Activated B cell treated with CpG ODN at 0.5 μM for 24 hours (primary cell): ENCODE measurements around the gene GABRG3. TPM values are rescaled to one million over a fixed set of nuclear protein-coding genes. Genes with fewer than 3 reads are reported as not detected.

Experiments used
- ATAC-seq: fragments of 200-7000 bp; cut with Tn5 transposase; one replicate; pipeline ENCODE4 v1.10.0; 2021; ENCODE audit warnings: low read depth, mild to moderate bottlenecking, moderate library complexity
- CTCF ChIA-PET: fragments of 350-600 bp; sonication (Branson Sonifier 250); formaldehyde crosslinking; loops from one replicate; lab custom pipeline; 2021; ENCODE audit warnings: antibody characterized with exemption; lab: Charles Lee
- POLR2A ChIA-PET: fragments of 350-600 bp; sonication (Branson Sonifier 250); formaldehyde crosslinking; loops from one replicate; lab custom pipeline; 2021; ENCODE audit warnings: antibody characterized with exemption; lab: Charles Lee
- DNase-seq: peaks from one replicate; pipeline ENCODE4 v3.0.0; 2022
- H3K27ac Mint-ChIP-seq: one replicate; pipeline ENCODE4 v1.8.0; 2020; ENCODE audit warnings: mixed read lengths
- H3K27me3 Mint-ChIP-seq: one replicate; pipeline ENCODE4 v1.8.0; 2021; ENCODE audit warnings: mixed read lengths
- H3K36me3 Mint-ChIP-seq: one replicate; pipeline ENCODE4 v1.8.0; 2021; ENCODE audit warnings: low read depth, mixed read lengths
- H3K4me1 Mint-ChIP-seq: one replicate; pipeline ENCODE4 v1.8.0; 2021; ENCODE audit warnings: mixed read lengths
- H3K4me3 Mint-ChIP-seq: one replicate; pipeline ENCODE4 v1.8.0; 2020; ENCODE audit warnings: mild to moderate bottlenecking, mixed read lengths
- H3K9me3 Mint-ChIP-seq: one replicate; pipeline ENCODE4 v1.8.0; 2020; ENCODE audit warnings: mixed read lengths
- intact Hi-C: fragments of 100-400 bp; cut with micrococcal nuclease; formaldehyde crosslinking; loops from one replicate; pipeline ENCODE4 v1.15.1; 2024
- total RNA-seq: library from RNA; stranded (reverse); gene quantifications from 2 replicates; pipeline ENCODE4 v1.2.3, GENCODE V29; 2022
- TF ChIP-seq, protein P1 (sequence below): fragments of 200-600 bp; IDR thresholded peaks from one replicate; pipeline ENCODE4 v1.8.0; 2022; ENCODE audit warnings: antibody characterized with exemption, mild to moderate bottlenecking

GABRG3 gene
- total RNA-seq, 1 donor from 2014 or later: not detected

DNA sequence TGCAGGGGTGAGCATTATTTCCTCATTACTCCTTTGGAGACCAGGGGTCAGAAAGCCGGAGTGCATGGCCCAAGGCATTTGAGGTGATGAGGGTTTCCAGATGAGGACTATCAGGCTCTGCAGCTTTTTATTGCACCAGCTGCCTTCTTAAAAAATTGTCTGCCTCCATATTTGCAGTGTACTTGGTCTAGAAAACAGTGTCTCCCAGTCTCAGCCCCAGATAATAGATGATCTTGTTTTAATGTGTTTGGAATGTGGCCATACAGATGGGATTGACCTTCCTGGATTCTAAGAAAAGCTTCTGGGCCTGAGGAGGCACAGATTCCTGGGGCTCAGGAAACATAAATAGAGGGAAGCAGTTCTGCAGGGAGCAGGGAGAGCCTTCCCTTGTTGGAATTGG is 123.3 kb downstream of the GABRG3 start:
- ChIA-PET POLR2A (no interaction called here), CTCF (no interaction called here)
- Mint-ChIP-seq H3K27ac (no peak overlapping the region), H3K9me3 (peaks cover 10% of the 10 kb centered on the region), H3K36me3 (no peaks in the 10 kb centered on the region), H3K27me3 (no peaks in the 10 kb centered on the region), H3K4me1 (no peaks in the 10 kb centered on the region), H3K4me3 (no peak overlapping the region)
- ATAC-seq (no peak), DNase-seq (no peak)
- intact Hi-C loops: no loop called here
- TF ChIP-seq, protein P1, sequence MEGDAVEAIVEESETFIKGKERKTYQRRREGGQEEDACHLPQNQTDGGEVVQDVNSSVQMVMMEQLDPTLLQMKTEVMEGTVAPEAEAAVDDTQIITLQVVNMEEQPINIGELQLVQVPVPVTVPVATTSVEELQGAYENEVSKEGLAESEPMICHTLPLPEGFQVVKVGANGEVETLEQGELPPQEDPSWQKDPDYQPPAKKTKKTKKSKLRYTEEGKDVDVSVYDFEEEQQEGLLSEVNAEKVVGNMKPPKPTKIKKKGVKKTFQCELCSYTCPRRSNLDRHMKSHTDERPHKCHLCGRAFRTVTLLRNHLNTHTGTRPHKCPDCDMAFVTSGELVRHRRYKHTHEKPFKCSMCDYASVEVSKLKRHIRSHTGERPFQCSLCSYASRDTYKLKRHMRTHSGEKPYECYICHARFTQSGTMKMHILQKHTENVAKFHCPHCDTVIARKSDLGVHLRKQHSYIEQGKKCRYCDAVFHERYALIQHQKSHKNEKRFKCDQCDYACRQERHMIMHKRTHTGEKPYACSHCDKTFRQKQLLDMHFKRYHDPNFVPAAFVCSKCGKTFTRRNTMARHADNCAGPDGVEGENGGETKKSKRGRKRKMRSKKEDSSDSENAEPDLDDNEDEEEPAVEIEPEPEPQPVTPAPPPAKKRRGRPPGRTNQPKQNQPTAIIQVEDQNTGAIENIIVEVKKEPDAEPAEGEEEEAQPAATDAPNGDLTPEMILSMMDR: no peak

DNA sequence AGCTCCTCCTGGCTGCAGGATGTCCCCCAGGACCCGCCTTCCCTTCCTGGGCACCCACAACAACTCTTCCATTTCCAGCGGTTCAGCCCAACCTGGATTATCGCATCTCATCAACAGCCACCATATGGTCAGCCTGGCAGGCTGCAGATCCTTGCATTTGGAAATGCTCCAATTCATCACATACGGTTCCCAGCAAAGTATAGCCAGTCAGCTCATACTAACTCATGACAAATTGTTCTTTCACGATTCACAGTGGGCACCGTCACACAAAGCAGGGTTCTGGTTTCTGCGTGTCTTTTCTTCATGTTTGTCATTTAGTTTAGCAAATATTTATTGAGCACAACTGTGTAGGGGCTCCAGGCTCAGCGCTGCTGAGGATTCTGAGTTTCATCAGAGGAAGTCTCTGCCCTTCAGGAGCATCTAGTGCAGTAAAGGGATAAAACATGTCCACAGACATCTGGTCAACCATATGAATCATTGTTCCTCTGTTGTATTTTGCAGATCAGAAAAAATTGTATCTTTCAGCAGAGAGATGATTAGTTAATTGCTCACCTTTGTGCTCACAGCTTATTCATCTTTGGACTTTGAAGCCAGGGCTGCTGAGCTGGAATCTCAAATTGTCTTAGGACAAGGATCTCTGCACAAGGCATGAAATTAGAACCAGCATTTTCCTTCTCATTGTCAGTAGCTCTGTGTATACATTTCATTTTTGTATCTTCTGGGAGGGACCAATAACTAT is 125.1 kb downstream of the GABRG3 start:
- TF ChIP-seq, protein P1: no peak
- ATAC-seq: no peak

DNA sequence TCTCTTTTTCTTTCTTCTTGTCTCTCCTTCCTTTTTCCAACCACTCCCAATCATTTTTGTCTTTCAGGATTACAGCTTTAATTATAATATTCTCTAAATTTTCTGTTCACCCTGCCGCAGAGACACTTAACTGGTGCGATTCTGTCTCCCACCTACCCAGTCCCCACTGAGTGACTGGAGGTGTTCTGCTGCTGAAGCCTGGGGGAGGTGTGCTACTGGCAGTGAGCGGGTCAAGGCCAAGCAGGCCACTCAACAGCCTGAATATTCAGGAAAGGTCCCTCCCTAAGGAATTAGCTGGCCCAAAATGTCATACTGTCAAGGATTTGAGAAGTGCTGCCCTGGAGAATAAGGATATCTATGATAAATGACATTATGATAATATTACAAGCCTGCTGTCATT is 126.5 kb downstream of the GABRG3 start:
- CTCF ChIA-PET: no interaction called here
- no peaks in the 10 kb centered on the region for H3K36me3 Mint-ChIP-seq
- ATAC-seq: no peak
- no peaks in the 10 kb centered on the region for H3K4me1 Mint-ChIP-seq
- TF ChIP-seq, protein P1: no peak
- POLR2A ChIA-PET: no interaction called here
- no peak overlapping the region for H3K4me3 Mint-ChIP-seq
- peaks cover 10% of the 10 kb centered on the region for H3K9me3 Mint-ChIP-seq
- H3K27me3 Mint-ChIP-seq: no peaks in the 10 kb centered on the region
- intact Hi-C loops: no loop called here
- no peak for DNase-seq
- H3K27ac Mint-ChIP-seq: no peak overlapping the region

More for the DNA sequence above, 125.1 kb downstream of the GABRG3 start:
- Mint-ChIP-seq H3K27ac (no peak overlapping the region), H3K27me3 (no peaks in the 10 kb centered on the region), H3K4me3 (no peak overlapping the region), H3K36me3 (no peaks in the 10 kb centered on the region), H3K4me1 (no peaks in the 10 kb centered on the region), H3K9me3 (peaks cover 9% of the 10 kb centered on the region)
- intact Hi-C loops: no loop called here
- CTCF ChIA-PET: no interaction called here
- no peak for DNase-seq
- POLR2A ChIA-PET: no interaction called here

DNA sequence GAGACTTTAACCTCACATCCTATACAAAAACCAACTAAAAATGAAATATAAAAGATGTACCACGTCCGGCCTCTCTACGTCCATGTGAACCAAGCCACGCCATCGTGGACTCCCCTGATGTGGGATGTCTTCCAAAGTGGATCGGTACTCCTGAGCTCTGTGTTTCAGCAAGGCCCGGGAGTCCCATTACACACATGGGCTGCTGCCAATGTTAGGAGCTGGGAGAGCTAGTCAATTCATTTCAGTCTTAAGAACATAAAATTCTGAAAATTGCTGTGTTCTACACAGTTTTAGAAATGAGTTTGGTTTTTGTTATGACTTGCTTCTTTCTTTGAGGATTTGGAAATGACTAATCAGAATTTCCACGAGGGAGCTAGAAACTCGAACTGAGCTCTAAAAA is 131.0 kb downstream of the GABRG3 start:
- ChIA-PET POLR2A (no interaction called here), CTCF (no interaction called here)
- no peak overlapping the region for H3K27ac Mint-ChIP-seq
- H3K36me3 Mint-ChIP-seq: no peaks in the 10 kb centered on the region
- TF ChIP-seq, protein P1: no peak
- H3K4me1 Mint-ChIP-seq: no peaks in the 10 kb centered on the region
- H3K9me3 Mint-ChIP-seq: peaks cover 7% of the 10 kb centered on the region
- DNase-seq (no peak), ATAC-seq (no peak)
- no peak overlapping the region for H3K4me3 Mint-ChIP-seq
- intact Hi-C loops: no loop called here
- no peaks in the 10 kb centered on the region for H3K27me3 Mint-ChIP-seq

DNA sequence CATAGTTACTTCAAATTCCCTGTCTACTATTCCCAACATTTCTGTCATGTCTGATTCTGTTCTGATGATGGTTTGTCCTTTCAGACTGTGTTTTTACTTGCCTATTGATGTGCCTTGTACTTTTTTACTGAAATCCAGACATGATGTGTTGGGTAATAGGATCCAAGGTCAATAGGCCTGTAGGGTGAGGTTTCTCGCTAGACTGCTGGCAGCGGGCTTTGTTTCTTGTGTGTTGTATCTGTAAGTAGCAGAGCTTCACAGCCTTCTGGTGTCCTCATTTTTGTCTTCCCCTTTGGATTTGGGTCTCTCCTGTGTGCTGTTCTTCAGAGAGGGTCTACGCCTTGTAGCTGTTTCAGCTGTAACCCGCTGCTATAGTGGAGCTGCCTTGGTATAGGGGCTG is 140.3 kb downstream of the GABRG3 start:
- peaks cover 3% of the 10 kb centered on the region for H3K9me3 Mint-ChIP-seq
- no peaks in the 10 kb centered on the region for H3K36me3 Mint-ChIP-seq
- TF ChIP-seq, protein P1: no peak
- ATAC-seq: no peak
- H3K27ac Mint-ChIP-seq: no peak overlapping the region
- no peaks in the 10 kb centered on the region for H3K4me1 Mint-ChIP-seq
- DNase-seq: no peak
- H3K27me3 Mint-ChIP-seq: no peaks in the 10 kb centered on the region
- intact Hi-C loops: no loop called here
- ChIA-PET POLR2A (no interaction called here), CTCF (no interaction called here)
- no peak overlapping the region for H3K4me3 Mint-ChIP-seq
